ENCODE measurements around the gene ZNF493.

The ZNF493 gene

DNA sequence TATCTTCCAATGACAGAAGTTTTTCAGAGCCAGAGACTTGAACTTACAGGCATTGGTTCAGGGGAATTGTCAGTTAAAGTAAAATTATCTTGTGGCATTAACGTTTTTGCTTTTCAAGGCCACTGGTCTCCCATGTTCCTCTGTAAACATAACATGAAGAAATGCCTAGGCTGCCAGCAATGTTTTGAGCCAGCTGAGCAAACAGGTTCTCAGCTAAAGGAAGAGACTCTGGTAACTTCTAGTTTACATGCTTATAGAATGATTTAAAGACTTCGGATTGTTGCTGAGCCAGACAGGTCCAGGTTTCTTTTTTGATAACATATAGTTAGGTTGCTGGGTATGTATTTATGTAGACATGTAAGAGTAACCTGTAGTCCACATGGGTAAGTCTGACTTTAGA lies 35.7 kb downstream of the ZNF493 start:
- Histone ChIP-seq H3K4me2 (ENCODE audit: low read depth, low read length, poor library complexity, severe bottlenecking) (no peak overlapping the region), H2AFZ (ENCODE audit: low read depth, low read length, severe bottlenecking) (no peak overlapping the region), H3K27me3 (ENCODE audit: low read length) (no peaks in the 10 kb centered on the region), H3K4me3 (ENCODE audit: insufficient read depth, low read length, poor library complexity, severe bottlenecking) (no peak overlapping the region), H3K9me3 (ENCODE audit: insufficient read depth, low read length) (no peaks in the 10 kb centered on the region; the same call in 1 of the 2 replicates), H3K27ac (ENCODE audit: low read depth, low read length) (no peak overlapping the region), H3K36me3 (ENCODE audit: low read length) (no peaks in the 10 kb centered on the region), H3K9me2 (replicated peaks; ENCODE audit: insufficient read depth, low read length) (no peaks in the 10 kb centered on the region), H3K79me2 (ENCODE audit: insufficient read depth, low read length) (no peaks in the 10 kb centered on the region), H3F3A (ENCODE audit: insufficient read depth) (no peaks in the 10 kb centered on the region), H3K9ac (ENCODE audit: low read length) (no peak overlapping the region), H4K20me1 (ENCODE audit: low read depth, low read length) (no peaks in the 10 kb centered on the region)
- TF ChIP-seq EZH2phosphoT487 (conservative IDR thresholded peaks at IDR 0.05; ENCODE audit: low read length) (no peak), CTCF (IDR thresholded peaks at IDR 0.05; ENCODE audit: insufficient read depth, low read length, poor library complexity, severe bottlenecking) (no peak)

- no peaks in the 10 kb centered on the region for H3F3A ChIP-seq (ENCODE audit: insufficient read depth)
- H3K27ac ChIP-seq (ENCODE audit: low read depth, low read length): no peak overlapping the region
- no peak overlapping the region for H2AFZ ChIP-seq (ENCODE audit: low read depth, low read length, severe bottlenecking)
- H3K4me2 ChIP-seq (ENCODE audit: low read depth, low read length, poor library complexity, severe bottlenecking): no peak overlapping the region
- no peak overlapping the region for H3K9ac ChIP-seq (ENCODE audit: low read length)
- H4K20me1 ChIP-seq (ENCODE audit: low read depth, low read length): no peaks in the 10 kb centered on the region
- no peaks in the 10 kb centered on the region for H3K79me2 ChIP-seq (ENCODE audit: insufficient read depth, low read length)
- H3K9me2 ChIP-seq (replicated peaks; ENCODE audit: insufficient read depth, low read length): no peaks in the 10 kb centered on the region
- TF ChIP-seq EZH2phosphoT487 (conservative IDR thresholded peaks at IDR 0.05; ENCODE audit: low read length): no peak
- TF ChIP-seq CTCF (IDR thresholded peaks at IDR 0.05; ENCODE audit: insufficient read depth, low read length, poor library complexity, severe bottlenecking): no peak
- H3K27me3 ChIP-seq (ENCODE audit: low read length): no peaks in the 10 kb centered on the region
- no peaks in the 10 kb centered on the region for H3K36me3 ChIP-seq (ENCODE audit: low read length)
- H3K9me3 ChIP-seq (ENCODE audit: insufficient read depth, low read length): no peaks in the 10 kb centered on the region; the same call in 1 of the 2 replicates
- no peak overlapping the region for H3K4me3 ChIP-seq (ENCODE audit: insufficient read depth, low read length, poor library complexity, severe bottlenecking)
Measured at GRCh38 chr19:21434516-21434915, 37.6 kb downstream of the ZNF493 start.

- Histone ChIP-seq H3K79me2 (ENCODE audit: insufficient read depth, low read length) (no peaks in the 10 kb centered on the region), H3K9ac (ENCODE audit: low read length) (no peak overlapping the region), H3K4me3 (ENCODE audit: insufficient read depth, low read length, poor library complexity, severe bottlenecking) (no peak overlapping the region), H2AFZ (ENCODE audit: low read depth, low read length, severe bottlenecking) (no peak overlapping the region), H3K9me3 (ENCODE audit: insufficient read depth, low read length) (no peaks in the 10 kb centered on the region; the same call in 1 of the 2 replicates), H3K4me2 (ENCODE audit: low read depth, low read length, poor library complexity, severe bottlenecking) (no peak overlapping the region), H3K27me3 (ENCODE audit: low read length) (no peaks in the 10 kb centered on the region), H3K36me3 (ENCODE audit: low read length) (no peaks in the 10 kb centered on the region), H4K20me1 (ENCODE audit: low read depth, low read length) (no peaks in the 10 kb centered on the region), H3K9me2 (replicated peaks; ENCODE audit: insufficient read depth, low read length) (no peaks in the 10 kb centered on the region), H3F3A (ENCODE audit: insufficient read depth) (no peaks in the 10 kb centered on the region), H3K27ac (ENCODE audit: low read depth, low read length) (no peak overlapping the region)
- TF ChIP-seq CTCF (IDR thresholded peaks at IDR 0.05; ENCODE audit: insufficient read depth, low read length, poor library complexity, severe bottlenecking): no peak
- no peak for TF ChIP-seq EZH2phosphoT487 (conservative IDR thresholded peaks at IDR 0.05; ENCODE audit: low read length)
Measured at GRCh38 chr19:21434967-21435544, 38.1 kb downstream of the ZNF493 start.

Data from SU-DHL-6 (cell line).